ENCODE data around the gene CFAP61.

CFAP61 gene

DNA sequence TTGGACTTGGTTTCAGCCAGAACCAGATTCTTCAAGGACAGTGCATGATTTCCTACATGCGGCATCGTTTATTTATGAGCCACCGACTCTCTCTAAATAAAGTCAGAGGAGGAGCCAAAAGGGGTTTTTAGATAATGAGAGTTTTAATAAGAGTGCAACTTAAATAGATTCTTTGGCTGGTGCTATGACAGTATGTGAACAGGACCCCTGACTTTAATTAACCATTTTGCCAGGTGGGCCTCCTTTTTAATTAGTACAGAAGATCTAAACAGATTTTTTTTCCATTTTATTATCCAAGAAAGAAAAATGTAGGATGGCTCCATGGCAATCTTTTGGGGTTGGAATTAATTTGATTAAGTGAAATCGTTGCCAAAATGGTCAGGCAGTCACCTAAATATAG lies 240.8 kb downstream of the CFAP61 start:
- no peak for DNase-seq

DNA sequence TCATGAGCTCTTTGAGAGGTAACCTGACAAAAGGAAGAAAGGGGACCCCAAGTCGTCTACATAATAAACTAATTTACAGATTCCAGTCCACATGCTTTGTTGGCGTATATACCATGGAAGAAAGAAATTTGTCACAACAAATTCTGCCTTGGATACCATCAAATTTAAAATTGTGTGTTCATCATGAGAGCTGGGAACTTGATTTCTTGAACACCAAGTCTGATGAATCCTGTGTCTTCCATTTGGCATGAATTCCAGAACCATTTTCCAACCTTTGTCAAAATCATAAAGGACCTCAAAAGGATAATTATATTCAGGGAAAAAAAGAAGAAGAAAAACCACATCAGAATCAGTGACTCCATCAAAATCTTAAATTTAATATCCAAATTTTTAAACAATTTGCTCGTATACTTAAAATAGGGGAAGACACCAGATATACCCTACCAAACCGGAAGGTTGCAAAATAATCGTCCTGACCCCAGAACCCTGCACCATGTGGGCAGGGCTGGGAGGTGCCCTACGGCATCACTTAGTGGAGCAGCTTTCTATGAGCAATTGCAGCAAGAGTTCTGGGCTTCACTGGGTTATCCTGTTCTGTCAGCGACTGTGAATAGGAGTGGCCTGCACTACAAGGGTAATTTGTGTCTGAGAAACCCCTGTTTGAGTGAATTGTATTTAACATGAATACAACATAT lies 241.5 kb downstream of the CFAP61 start:
- no peak for DNase-seq

DNA sequence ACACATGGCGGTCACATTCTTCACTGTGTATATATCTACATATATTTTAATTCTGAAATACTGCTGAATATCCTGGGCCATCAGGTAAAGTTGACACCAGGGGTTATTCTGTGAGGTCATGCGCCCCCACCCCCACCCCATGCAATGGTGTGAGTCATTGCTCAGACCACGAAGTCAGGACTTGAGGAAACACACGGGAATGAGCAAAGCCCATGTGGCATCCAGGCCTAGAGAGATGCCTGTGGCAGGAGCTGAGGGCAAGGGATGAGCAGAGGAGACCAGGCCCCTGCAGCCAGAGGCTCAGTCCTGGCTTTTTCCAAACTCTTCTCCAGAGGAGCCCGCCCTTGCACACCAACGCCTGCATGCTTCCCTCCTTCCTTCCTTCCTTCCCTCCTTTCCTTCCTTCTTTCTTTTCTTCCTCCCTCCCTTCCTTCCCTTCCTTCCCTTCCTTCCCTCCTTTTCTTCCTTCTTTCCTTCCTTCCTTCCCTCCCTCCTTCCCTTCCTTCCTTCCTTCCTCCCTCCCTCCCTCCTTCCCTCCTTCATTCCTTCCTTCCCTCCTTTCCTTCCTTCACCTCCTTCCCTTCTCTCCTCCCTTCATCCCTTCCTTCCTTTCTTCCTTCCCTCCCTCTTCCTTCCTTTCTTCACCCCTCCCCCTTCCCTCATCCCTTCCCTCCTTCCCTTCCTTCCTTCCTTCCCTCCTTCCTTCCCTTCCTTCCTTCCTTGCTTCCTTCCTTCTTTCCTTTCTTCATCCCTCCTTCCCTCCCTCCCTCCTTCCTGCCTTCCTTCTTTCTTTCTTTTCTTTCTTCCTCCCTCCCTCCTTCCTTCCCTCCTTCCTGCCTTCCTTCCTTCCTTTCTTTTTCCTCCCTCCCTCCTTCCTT lies 243.5 kb downstream of the CFAP61 start:
- no peak for DNase-seq

DNA sequence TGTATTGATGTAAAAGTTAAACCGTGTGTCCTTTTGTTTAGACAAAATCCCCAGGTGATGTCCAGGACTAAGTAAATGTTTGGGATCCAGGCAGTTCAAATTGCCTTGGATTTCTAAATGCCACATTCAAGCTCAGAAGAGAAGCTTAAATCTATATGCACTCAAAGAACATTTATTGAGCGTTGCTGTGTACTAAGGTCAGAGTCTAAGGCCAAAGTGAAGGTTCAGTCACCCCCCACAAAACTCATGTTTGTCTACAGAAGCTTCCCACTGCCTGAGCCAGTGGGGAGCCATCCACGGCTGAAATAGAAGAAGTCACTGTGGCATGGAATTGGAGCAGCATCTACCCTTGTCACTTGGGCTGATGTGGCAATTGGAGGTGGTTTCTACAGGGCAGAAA lies 244.8 kb downstream of the CFAP61 start:
- DNase-seq: no peak

DNA sequence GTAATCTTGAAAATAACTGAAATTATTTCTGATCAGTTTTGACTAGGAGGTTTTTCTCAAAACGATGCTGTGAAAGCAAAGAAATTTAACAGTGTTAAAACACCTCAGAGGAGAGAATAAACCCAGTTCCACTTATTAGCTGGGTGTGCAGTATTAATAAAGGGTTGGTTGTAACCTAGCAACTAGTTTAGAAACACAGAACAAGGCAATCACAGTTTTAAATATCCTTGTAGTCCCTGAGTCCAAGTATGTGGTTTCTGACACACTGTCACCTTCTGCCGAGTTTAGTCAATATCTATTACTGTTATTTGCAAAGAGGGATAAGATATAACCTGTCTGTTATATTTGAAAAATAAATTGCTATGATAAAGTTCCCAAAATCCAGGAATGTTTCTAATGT lies 245.4 kb downstream of the CFAP61 start:
- DNase-seq: no peak

DNA sequence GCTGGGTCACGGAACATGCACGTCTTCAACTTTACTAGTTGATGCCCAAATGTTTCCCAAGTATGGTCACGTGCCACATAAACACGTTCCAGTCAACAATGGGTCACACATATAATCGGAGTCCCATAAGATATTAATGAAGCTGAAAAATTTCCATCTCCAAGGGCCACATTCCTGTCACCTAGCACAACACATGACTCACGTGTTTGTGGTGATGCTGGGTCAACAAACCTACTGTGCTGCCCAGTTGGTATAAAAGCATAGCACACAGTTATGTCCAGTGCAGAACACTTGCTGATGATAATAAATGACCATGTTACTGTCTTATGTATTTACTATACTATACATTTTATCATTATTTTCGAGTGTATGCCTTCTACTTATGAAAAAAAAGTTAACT lies 247.6 kb downstream of the CFAP61 start:
- DNase-seq: no peak

DNA sequence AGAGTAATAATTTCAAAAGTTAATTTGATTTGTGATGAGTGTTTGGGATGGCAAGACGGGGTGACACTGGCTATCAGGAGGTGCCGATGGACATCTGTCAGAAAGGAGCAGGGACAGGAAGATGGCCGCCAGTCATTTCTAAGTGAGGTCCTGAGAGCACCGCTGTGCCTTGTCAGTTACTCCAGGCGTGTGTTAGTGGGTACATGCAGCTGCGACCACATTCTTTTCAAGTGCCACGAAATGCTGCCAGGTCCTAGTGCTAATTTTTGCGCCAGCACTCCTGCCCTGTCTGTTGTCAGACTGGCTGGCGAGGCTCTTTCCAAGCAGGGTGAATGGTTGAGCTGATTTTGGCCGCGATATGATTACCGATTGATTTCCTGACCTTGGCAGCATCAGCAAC lies 251.0 kb downstream of the CFAP61 start:
- DNase-seq: no peak

DNA sequence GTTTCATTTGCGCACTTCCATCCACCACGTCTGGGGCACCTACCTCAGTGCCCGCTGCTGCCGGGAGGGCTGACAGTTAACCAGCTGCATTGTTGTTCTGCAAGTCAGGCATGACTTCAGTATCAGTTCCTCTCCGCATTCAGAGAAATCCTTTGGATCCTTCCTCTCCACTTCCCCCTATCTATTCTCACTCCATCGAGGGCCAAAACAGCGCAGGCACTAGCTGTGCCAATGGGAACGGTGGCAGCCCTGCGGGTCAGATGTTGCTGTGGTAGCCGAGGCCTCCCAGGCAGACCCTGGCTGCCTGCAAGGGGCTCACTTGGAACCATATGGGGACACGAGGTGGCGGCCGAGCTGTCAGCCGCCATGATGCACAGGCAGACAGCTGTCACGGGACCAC lies 251.4 kb downstream of the CFAP61 start:
- DNase-seq: no peak

DNA sequence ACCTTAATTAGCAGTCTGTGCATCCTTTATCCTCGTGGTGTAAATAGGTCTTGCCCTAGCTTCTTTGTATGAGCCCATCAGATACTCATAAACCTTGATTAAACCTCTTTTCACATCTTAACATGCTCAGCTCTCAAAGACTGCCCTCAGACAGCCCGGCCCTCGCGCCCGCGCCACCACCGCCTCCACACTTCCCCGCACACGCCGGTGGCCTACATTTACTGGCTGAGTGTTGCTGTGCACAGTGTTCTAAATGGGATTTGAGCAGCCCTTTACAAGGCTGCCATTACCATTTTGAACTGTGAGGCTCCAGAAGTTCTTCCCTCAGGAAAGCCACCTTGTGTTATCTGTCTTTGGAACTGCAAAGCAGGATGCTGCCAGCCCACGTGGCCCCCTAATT lies 252.6 kb downstream of the CFAP61 start:
- no peak for DNase-seq

DNA sequence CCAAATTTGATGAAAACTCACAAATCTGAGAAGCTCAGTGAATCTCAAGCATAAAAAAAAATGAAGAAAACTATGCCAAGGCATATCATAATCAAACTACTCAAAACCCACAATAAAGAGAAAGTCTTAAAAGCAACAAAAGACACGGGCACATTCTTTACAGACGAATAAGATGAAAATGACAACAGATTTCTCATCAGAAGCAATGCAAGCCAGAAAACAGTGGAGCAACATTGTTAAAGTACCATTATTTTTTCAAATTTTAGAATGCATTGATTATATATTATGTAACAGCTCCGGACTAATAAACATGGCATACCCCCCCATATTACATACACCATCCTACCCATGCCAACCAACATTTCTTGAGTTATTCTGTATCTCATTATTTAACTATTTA lies 260.2 kb downstream of the CFAP61 start:
- no peak for DNase-seq

DNA sequence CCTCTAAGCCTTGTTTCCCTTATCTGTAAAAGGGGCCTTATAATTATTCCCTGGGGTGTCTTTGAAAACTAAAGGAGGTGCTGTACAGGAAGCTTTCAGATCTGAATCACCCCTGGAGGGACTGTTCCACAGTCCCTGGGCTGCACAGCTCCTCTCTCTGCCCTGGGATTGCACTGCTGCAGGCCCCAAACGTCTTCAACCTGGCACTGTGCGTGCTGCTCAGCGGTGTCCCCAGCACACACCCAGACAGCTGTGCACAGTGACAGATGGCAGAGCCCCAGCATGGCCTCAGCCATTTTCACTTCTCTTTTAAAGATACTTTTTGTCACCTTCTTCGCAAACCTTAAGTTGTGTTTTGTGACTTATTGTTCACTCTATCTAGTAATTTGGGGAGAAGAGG lies 264.9 kb downstream of the CFAP61 start:
- DNase-seq: no peak

DNA sequence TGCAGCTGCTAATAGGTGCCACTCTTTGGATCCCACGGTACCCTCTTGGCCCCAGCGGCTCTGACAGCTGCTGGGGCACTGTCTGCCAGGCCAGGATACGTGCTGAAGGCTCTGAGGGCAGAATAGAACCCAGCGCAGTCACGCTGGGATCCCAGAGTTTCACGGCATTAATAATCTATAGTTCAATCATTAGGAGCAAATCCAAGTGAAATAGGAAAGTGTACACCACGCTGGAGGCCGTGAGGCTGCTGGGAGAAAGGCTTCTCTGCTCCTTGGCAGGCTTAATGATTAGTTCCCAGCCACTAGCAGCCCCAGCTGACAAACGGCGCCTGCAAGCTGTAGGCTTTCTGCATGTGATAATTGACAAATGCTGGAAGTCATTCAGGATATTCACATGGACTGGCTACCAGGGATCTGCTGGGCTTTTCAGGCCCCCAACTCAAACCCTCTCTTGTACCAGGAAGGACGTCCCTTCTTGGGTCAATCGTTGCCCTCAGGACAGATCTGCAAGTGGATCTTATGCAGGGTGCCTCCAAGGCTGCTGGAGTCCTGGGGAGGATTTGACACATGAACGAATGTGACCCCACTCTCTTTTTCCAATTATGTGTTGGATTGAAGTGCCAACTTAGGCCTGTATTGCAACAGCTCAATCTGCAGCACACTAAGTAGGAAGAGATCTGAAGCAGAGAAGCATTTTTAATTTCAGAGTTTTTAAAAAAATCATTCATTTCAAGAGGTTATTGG lies 265.5 kb downstream of the CFAP61 start:
- DNase-seq: no peak

DNA sequence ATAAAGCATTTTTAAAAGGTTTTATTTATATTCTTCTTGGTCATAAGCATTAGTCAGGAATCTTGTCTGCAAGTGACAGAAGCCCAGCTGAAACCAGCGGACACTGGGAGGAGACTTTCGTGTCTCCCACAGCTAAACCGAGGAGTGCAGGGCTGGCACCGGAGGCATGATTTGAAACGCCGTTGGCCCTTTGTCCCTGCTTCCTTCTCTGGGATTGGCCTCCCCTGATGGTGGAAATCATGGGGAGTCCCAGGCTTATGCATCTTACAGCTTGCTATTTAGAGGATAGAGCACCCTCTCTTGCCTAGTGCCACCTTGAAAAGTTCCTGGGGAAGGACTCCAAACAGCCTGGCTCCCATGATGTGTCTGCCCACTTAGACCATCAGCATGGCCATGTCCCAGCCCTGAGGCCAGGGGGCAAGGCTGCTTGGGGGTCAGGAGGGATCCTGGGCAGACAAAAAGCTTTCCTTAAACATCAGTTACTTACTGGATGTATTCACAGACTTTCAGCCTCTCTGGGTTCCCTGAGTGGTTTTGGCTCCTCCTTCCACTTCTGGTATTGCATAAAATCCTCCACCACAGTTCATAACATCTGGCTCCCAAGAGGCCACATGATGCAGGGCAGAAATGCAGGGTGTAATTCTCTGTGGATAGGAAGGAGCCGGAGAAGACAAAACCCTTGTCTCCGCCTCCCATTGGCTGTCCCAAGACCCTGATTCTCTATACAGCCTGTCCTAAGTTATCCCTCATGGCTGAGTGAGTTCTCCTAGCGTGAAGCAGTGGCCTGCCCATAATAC lies 266.2 kb downstream of the CFAP61 start:
- no peak for DNase-seq

DNA sequence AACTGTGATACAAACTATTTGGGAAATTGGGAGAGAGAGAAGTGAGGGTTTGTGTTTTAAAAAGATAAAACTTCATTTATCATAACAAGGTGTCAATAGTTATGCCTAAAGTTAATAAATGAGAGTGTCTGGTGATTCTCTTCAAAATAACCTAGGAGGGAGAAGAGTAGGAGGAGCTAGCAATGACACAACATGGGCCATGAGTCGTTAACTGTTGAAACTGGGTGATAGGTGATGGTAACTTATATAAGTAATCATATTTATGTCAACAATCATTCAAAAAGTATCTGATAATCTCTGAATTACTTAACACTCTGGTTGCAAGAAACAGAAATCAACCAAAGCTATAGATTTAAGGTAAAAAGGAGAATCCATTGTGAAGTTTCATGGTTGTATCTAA lies 268.8 kb downstream of the CFAP61 start:
- DNase-seq: no peak

DNA sequence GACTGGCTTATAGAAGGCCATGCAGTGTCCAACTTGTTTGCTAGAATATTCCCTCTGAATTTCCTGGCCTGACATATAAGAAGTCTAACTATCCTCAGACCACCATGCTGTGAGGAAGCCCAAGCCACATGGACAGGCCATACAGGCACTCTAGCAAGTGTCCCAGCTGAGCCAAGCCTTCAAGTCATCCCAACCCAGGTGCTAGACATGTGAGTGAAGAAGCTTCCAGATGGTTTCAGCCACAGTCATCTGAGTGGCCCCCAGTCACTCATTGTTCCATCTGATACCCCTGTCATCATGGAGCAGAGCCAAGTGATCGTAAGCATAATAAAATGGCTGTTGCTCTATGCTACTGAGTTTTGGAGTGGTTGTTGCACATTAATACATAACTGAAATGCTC lies 269.6 kb downstream of the CFAP61 start:
- no peak for DNase-seq

DNA sequence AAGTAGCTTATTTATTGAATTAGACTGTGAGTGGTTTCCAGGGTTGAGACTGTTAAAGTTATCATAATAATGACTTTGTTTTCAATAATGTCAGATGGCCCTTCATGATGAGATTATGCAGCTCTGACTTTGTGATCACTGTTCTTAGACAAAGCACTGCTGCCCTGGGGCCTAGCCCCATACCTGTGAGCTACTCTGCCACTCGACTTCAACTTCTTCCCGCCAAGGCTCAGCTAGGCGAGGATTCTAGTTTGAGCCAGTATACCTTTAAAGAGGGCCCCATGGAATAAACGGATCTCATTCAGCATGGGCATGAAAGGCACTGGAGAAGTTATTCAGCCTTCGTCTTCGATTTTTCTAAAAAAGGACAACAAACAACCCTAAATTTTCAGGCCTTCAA lies 270.6 kb downstream of the CFAP61 start:
- no peak for DNase-seq

DNA sequence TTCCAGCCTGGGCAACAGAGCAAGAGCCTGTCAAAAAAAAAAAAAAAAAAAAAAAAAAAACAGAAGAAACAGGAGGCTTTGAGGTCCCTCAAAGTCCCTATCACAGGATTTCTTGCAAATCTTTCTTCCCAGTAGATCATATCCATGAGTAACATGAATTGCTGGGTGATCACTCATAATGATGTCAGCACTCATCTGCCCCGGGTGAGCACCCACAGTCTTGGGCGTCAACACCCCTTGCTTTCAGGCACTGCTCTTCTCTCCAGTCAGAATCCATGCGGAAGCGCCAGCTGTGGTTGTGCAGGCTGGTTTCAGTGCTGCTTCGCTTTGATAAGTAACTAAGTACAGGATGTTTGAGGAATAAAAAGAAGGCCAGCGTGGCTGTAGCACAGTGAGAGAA lies 275.4 kb downstream of the CFAP61 start:
- DNase-seq: no peak

DNA sequence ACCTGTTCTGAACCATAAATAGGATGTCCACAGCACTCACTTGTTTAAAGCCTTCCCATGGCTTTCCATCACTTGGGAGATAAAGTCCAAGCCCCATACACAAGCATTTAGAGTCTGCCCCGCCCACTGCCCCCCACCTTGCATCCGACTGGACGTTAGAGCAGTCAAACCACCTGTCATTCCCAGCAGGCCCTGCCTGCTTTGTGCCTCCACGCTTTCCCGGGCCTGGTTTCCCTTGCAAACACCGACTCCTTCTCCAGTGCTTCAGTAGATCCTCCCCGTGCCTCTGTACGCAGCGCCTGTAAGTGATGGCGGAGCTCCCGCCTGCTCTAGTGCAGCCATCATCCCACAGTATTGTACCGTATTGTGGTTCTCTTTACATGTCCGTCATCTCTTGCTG lies 277.2 kb downstream of the CFAP61 start:
- DNase-seq: no peak

DNA sequence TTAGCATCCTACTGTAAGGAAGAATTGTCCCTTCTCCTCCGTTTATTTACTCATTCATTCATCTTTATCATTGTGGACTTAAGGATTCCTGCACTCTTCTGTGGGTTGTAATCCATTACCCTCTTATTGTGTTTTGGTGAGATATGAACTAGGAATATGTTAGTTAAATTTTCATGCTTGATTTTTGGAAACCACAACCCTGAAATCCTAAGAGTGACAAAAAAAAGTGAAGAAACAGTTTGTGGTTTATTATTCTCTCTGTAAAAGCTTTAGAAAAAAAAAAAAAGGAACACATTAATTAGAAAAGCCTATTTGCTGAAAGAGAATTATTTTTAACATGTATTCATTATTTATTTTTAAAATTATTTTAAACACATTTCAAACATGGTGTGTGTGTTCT lies 278.8 kb downstream of the CFAP61 start:
- DNase-seq: no peak

DNA sequence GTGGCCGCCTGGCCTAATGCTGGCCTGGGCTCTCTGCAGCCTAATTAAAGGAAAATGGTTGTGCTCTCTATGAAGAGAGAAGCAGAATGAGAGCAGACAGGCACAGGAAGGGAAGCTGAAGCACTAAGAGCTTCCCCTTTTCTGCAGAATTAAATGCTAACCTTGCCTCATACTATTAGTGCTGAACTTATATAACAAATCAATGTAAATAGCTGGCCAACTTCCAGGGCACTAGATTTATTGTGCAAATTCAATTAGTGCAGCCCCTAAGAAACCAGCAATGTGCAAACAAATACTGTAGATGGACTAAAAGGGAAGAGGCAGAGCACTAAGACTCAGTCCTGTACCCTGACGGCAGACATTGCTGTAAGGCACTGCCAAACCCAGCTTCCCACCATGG lies 279.5 kb downstream of the CFAP61 start:
- DNase-seq: no peak

DNA sequence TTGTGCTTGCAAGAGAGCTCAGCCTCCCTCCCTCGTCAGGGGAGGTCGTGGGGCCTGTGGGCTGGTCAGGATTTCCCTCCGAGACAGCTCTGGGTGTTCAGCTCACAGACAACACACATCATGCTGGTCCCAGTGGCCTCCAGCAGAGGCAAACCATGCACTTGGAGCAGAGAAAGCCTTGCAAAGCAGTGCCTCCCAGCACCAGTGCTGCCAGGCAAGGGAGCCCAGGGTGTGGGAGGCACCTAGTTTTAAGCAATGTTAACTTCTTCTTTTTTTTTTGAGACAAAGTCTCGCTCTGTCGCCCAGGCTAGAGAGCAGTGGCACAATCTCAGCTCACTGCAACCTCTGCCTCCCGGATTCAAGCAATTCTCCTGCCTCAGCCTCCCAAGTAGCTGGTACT lies 281.5 kb downstream of the CFAP61 start:
- DNase-seq: no peak

DNA sequence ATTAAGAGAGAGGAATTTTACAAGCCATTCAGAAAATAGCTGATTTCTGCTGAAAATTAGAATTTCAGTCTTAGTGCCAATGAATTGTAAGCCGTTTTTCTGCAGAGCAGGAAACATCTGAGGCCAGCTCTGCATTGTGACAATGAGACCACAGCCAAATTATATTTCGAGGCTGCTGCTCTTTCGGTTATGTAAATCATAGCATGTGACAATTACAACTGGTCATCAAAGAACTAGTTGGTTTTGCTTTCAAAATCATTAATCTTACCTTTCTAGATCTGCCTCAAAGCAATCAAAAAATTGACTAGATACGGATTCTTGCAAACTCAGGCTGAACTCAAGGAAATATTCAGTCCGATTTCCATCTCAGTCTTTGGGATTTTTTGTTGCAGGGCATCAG lies 282.2 kb downstream of the CFAP61 start:
- no peak for DNase-seq

DNA sequence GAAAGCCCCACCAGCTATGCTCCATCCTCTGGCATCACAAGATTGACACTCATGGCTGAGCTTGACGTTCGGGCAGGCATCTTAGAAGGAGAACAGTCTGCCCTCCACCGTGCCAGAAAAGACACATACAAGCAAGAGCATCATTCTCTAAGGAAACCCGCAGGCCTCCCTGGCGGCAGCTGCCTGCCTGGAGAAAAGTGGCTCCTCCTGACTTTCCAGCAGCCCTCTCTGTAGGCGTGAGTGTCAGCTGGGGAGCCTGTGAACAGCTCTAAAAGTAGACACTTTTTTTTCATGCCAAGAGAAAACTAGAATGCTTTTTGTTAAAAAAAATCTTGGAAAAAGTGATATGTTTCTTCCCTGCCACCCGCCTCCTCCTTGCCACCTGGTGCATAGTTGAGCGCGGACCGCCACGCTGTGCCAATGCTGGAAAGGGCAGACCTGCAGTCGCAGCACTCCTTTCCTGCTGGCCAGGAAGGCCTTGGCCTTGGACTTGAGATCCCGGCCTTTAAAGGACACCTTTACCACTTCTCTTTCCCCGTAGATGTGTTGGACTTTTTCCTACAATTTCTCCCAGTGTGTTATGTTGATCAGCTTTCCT lies 285.9 kb downstream of the CFAP61 start:
- no peak for DNase-seq

All from GOT3 (cell line).